IMR-90 (cell line): Measurements from ENCODE around the gene POU6F1. TPM values are rescaled to one million over a fixed set of nuclear protein-coding genes. Genes with fewer than 3 reads are reported as not detected.

Source experiments
- ATAC-seq: fragments of 200-7000 bp; cut with Tn5 transposase; 2 replicates; pipeline ENCODE4 v1.9.1; 2020; ENCODE audit warnings: low read depth, mild to moderate bottlenecking, moderate library complexity
- BruUV-seq: library from RNA; stranded (reverse); fragments of 400-500 nt; replicated peaks from 2 replicates; lab custom pipeline; 2021; lab: Mats Ljungman, UMichigan
- CTCF ChIA-PET: fragments of 300-600 bp; formaldehyde crosslinking; extraction: SDS; loops from one replicate; lab custom pipeline; 2021; ENCODE audit warnings: antibody characterized with exemption; lab: Yijun Ruan, JAX
- POLR2A ChIA-PET: fragments of 300-600 bp; sonication (Branson Sonifier 250); formaldehyde crosslinking; loops from one replicate; lab custom pipeline; 2022; ENCODE audit warnings: antibody characterized with exemption; ENCODE audit not compliant: unreplicated experiment; lab: Charles Lee
- DNase-seq: peaks from one replicate; pipeline ENCODE4 v3.0.0; 2013
- H2AFZ ChIP-seq: replicated peaks from 2 replicates; pipeline ENCODE3; 2013; ENCODE audit warnings: low read length, mild to moderate bottlenecking; ENCODE audit not compliant: poor library complexity
- H2AK5ac ChIP-seq: 2 replicates; pipeline ENCODE4 v1.6.1; 2013; ENCODE audit warnings: low read depth, low read length, inconsistent platforms
- H2AK9ac ChIP-seq: replicated peaks from 2 replicates; pipeline ENCODE3; 2013; ENCODE audit warnings: mild to moderate bottlenecking, low read depth, low read length, moderate library complexity; ENCODE audit not compliant: poor library complexity
- H2BK120ac ChIP-seq: 2 replicates; pipeline ENCODE4 v1.6.1; 2013; ENCODE audit warnings: low read depth, low read length, inconsistent platforms
- H2BK15ac ChIP-seq: 3 replicates; pipeline ENCODE4 v1.6.1; 2013; ENCODE audit warnings: low read depth, low read length, inconsistent platforms
- H2BK20ac ChIP-seq: 2 replicates; pipeline ENCODE4 v1.6.1; 2013; ENCODE audit warnings: low read depth, mild to moderate bottlenecking, inconsistent platforms, low read length, moderate library complexity
- H2BK5ac ChIP-seq: 2 replicates; pipeline ENCODE4 v1.6.1; 2013; ENCODE audit warnings: mild to moderate bottlenecking, low read depth, low read length, inconsistent platforms; ENCODE audit not compliant: poor library complexity, severe bottlenecking
- H3K14ac ChIP-seq: replicated peaks from 2 replicates; pipeline ENCODE4 v1.6.1; 2013; ENCODE audit warnings: low read depth, low read length, inconsistent platforms
- H3K18ac ChIP-seq: 2 replicates; pipeline ENCODE4 v1.6.1; 2013; ENCODE audit warnings: low read depth, low read length, control low read depth
- H3K23ac ChIP-seq: 2 replicates; pipeline ENCODE4 v1.6.1; 2013; ENCODE audit warnings: low read depth, low read length, inconsistent platforms
- H3K27ac ChIP-seq: 2 replicates; pipeline ENCODE4 v1.5.1; 2013; ENCODE audit warnings: mild to moderate bottlenecking, control low read depth, low read length; ENCODE audit not compliant: insufficient read depth
- H3K27me3 ChIP-seq: 2 replicates; pipeline ENCODE4 v1.6.1; 2013; ENCODE audit warnings: low read length; ENCODE audit not compliant: control insufficient read depth, insufficient read depth
- H3K36me3 ChIP-seq: 2 replicates; pipeline ENCODE4 v1.6.1; 2013; ENCODE audit warnings: low read length, mixed read lengths; ENCODE audit not compliant: control insufficient read depth, insufficient read depth
- H3K4ac ChIP-seq: 2 replicates; pipeline ENCODE4 v1.6.1; 2013; ENCODE audit warnings: low read depth, low read length, inconsistent platforms
- H3K4me1 ChIP-seq: 2 replicates; pipeline ENCODE4 v1.6.1; 2013; ENCODE audit warnings: low read length, mixed read lengths; ENCODE audit not compliant: control insufficient read depth, insufficient read depth
- H3K4me2 ChIP-seq: 2 replicates; pipeline ENCODE4 v1.6.1; 2013; ENCODE audit warnings: low read depth, mild to moderate bottlenecking, control low read depth, low read length, moderate library complexity
- H3K4me3 ChIP-seq: 2 replicates; pipeline ENCODE4 v1.5.1; 2013; ENCODE audit warnings: low read depth, mild to moderate bottlenecking, control low read depth, low read length, moderate library complexity; ENCODE audit not compliant: insufficient read depth
- H3K56ac ChIP-seq: 2 replicates; pipeline ENCODE4 v1.6.1; 2013; ENCODE audit warnings: low read length, inconsistent platforms; ENCODE audit not compliant: insufficient read depth; ENCODE audit errors: extremely low read depth
- H3K79me1 ChIP-seq, 2 experiments: 2 replicates each; pipeline ENCODE4 v1.6.1; 2013; ENCODE audit warnings: low read length in 2 of 2, inconsistent platforms in 1 of 2, low read depth in 1 of 2
- H3K9ac ChIP-seq: 2 replicates; pipeline ENCODE4 v1.6.1; 2013; ENCODE audit warnings: low read depth, low read length, control low read depth
- H3K9me1 ChIP-seq: 2 replicates; pipeline ENCODE4 v1.6.1; 2013; ENCODE audit warnings: low read length, inconsistent platforms; ENCODE audit not compliant: insufficient read depth
- H3K9me3 ChIP-seq: 2 replicates; pipeline ENCODE4 v1.6.1; 2013; ENCODE audit warnings: low read length; ENCODE audit not compliant: control insufficient read depth, insufficient read depth
- H4K20me1 ChIP-seq: 2 replicates; pipeline ENCODE4 v1.6.1; 2013; ENCODE audit warnings: low read length, inconsistent platforms; ENCODE audit not compliant: insufficient read depth
- H4K5ac ChIP-seq: 2 replicates; pipeline ENCODE4 v1.6.1; 2013; ENCODE audit warnings: mild to moderate bottlenecking, low read depth, low read length, control low read depth
- H4K8ac ChIP-seq, 2 experiments: 2 replicates each; pipeline ENCODE4 v1.6.1; 2013; ENCODE audit warnings: low read depth in 2 of 2, low read length in 2 of 2, control low read depth in 1 of 2, inconsistent platforms in 1 of 2
- H4K91ac ChIP-seq: 2 replicates; pipeline ENCODE4 v1.6.1; 2013; ENCODE audit warnings: low read depth, low read length, inconsistent platforms; ENCODE audit not compliant: insufficient read depth
- CEBPB ChIP-seq: IDR thresholded peaks from 2 replicates; pipeline ENCODE4 v1.6.1; 2012; ENCODE audit warnings: low read depth, low read length, improper control_type of control experiment
- CHD1 ChIP-seq: IDR thresholded peaks from 2 replicates; pipeline ENCODE4 v1.6.1; 2012; ENCODE audit warnings: low read depth, low read length, improper control_type of control experiment
- FOS ChIP-seq: fragments of 150-350 bp; IDR thresholded peaks from 2 replicates; pipeline ENCODE4 v1.6.1; 2016; ENCODE audit warnings: low read depth, low read length
- MAFK ChIP-seq: IDR thresholded peaks from 2 replicates; pipeline ENCODE4 v1.6.1; 2012; ENCODE audit warnings: low read depth, low read length, improper control_type of control experiment
- MAZ ChIP-seq: IDR thresholded peaks from 2 replicates; pipeline ENCODE4 v1.6.1; 2012; ENCODE audit warnings: low read depth, mild to moderate bottlenecking, low read length, improper control_type of control experiment, moderate library complexity, borderline replicate concordance
- NFE2L2 ChIP-seq: fragments of 150-350 bp; IDR thresholded peaks from 2 replicates; pipeline ENCODE4 v1.6.1; 2016; ENCODE audit warnings: low read depth, mild to moderate bottlenecking, low read length
- RAD21 ChIP-seq: IDR thresholded peaks from 2 replicates; pipeline ENCODE4 v1.6.1; 2012; ENCODE audit warnings: low read length, improper control_type of control experiment
- whole genome bisulfite sequencing, 2 experiments: methylation state at CpG; one replicate each; pipeline versions ENCODE4 v1.1.5 to v1.1.7; 2013; ENCODE audit warnings: missing lambda C conversion rate in 2 of 2; ENCODE audit not compliant: insufficient read length in 1 of 2; ENCODE audit errors: extremely low coverage in 2 of 2; 5-methylcytosine and 5-hydroxymethylcytosine counted together
- dilution Hi-C: fragments of 300-500 bp; cut with HindIII; formaldehyde crosslinking; loops from one replicate; pipeline ENCODE4 v1.14.3; 2018; ENCODE audit warnings: low sequenced_read_pairs; ENCODE audit not compliant: unreplicated experiment
- in situ Hi-C: fragments of 300-500 bp; cut with MboI; formaldehyde crosslinking; loops from 3 replicates; pipeline ENCODE4 v1.14.3; 2019; ENCODE audit warnings: low sequenced_read_pairs, inconsistent platforms, mixed read lengths
- intact Hi-C: fragments of 100-400 bp; cut with micrococcal nuclease; formaldehyde crosslinking; loops from 2 replicates; pipeline ENCODE4 v1.10.0; 2022
- polyA plus RNA-seq, 3 experiments: library from polyadenylated mRNA; depleted of rRNA; stranded (reverse); fragments of >200 nt; gene quantifications; 2 replicates each; pipeline ENCODE4 v1.2.3, GENCODE V29; 2012; ENCODE audit warnings: low replicate concordance in 1 of 3
- total RNA-seq: library from RNA; depleted of rRNA; stranded (reverse); fragments of >200 nt; gene quantifications from 2 replicates; pipeline ENCODE4 v1.2.3, GENCODE V29; 2012
- TF ChIP-seq, protein P1 (sequence below): conservative IDR thresholded peaks from 2 replicates; pipeline ENCODE4 v1.5.1; 2012; ENCODE audit warnings: mild to moderate bottlenecking, low read depth, low read length, improper control_type of control experiment

Gene POU6F1
- total and polyA plus RNA-seq, 2 of the 4 experiments (the other 2 are of a cell fraction) = 0.90 to 3.6 TPM

DNA sequence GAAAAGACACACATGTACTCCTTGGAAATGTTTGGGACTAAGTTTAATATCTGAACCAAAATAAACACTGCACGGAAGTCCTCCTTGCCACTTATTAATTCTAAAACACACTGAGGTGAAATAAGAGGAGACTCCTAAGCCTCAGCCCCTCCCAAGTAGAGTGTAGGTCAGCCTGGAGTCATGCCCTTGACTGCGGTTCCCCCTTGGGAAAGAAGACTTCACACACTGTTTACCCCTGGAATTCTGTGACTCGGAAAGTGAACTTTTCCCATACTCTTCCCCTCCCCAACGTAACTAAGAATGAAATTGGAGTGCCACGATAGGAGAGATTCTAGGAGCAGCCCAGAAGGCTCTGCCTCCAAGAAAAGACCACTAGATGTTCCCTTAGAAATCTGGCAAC lies 36.3 kb downstream of the POU6F1 start:
- Histone ChIP-seq H3K4ac (no peak overlapping the region), H3K4me3 (no peak overlapping the region), H3K23ac (no peak overlapping the region), H2AFZ (peak overlapping the region; percentile 61), H3K79me1 (no peaks in the 10 kb centered on the region), H3K18ac (no peak overlapping the region), H3K9me3 (no peaks in the 10 kb centered on the region), H4K8ac (no peak overlapping the region), H2BK15ac (no peak overlapping the region), H3K27me3 (peaks cover 2% of the 10 kb centered on the region), H3K56ac (no peak overlapping the region), H2BK5ac (no peak overlapping the region), H3K14ac (no peak overlapping the region), H2AK5ac (no peak overlapping the region), H3K9me1 (no peaks in the 10 kb centered on the region), H3K4me2 (no peak overlapping the region), H3K27ac (no peak overlapping the region), H3K9ac (no peak overlapping the region), H2BK120ac (no peak overlapping the region), H3K4me1 (0 out of 2 replicates have a peak, but pooled peaks cover 2% of the 10 kb centered on the region), H2BK20ac (no peak overlapping the region), H2AK9ac (no peak overlapping the region), H4K91ac (no peak overlapping the region), H4K20me1 (no peaks in the 10 kb centered on the region), H4K5ac (no peak overlapping the region), H3K36me3 (no peaks in the 10 kb centered on the region)
- dilution Hi-C loops (no loop called here), in situ Hi-C loops (no loop called here), intact Hi-C loops (no loop called here)
- no TSS peak for BruUV-seq
- POLR2A ChIA-PET = no interaction called here
- no peak for DNase-seq
- no CpG with 5 or more reads among the region's 5 CpGs for WGBS, 2 experiments
- no peak for ATAC-seq
- no peak for TF ChIP-seq NFE2L2
- no peak for TF ChIP-seq FOS
- TF ChIP-seq, protein P1, sequence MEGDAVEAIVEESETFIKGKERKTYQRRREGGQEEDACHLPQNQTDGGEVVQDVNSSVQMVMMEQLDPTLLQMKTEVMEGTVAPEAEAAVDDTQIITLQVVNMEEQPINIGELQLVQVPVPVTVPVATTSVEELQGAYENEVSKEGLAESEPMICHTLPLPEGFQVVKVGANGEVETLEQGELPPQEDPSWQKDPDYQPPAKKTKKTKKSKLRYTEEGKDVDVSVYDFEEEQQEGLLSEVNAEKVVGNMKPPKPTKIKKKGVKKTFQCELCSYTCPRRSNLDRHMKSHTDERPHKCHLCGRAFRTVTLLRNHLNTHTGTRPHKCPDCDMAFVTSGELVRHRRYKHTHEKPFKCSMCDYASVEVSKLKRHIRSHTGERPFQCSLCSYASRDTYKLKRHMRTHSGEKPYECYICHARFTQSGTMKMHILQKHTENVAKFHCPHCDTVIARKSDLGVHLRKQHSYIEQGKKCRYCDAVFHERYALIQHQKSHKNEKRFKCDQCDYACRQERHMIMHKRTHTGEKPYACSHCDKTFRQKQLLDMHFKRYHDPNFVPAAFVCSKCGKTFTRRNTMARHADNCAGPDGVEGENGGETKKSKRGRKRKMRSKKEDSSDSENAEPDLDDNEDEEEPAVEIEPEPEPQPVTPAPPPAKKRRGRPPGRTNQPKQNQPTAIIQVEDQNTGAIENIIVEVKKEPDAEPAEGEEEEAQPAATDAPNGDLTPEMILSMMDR = no peak
- no peak for TF ChIP-seq CHD1
- no peak for TF ChIP-seq CEBPB
- no peak for TF ChIP-seq MAFK
- TF ChIP-seq RAD21 = no peak
- no peak for TF ChIP-seq MAZ
- CTCF ChIA-PET = no interaction called here
